ENCODE measurements around the gene CEBPZ. TPM values are rescaled to one million over a fixed set of nuclear protein-coding genes. Genes with fewer than 3 reads are reported as not detected.

The CEBPZ gene
- total and polyA plus RNA-seq, 10 of the 15 experiments (the other 5 are each of a cell fraction or from before 2014, with no cell fraction given) = 29.4 to 89.2 (median 49.5) TPM

DNA sequence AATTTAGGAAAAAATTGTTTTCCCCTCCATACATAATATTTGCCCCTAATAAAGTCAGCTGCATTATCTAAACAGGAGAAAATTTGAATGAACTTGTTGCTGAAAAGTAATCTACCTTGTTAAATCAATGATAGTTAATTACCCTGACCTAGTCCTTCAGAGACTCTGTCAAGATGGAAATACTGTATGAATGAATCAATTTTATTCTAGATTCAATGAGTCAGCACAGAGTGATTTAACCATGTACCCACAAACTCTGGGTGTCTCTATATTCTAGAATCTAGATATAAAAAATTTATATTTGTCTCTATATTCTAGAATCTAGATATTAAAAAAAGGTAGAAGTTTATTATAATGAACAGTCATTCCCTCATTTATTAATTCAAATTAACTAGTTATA lies 36.3 kb upstream of the CEBPZ start:
- BruUV-seq (replicated peaks) = no TSS peak
- no peak overlapping the region for H2AFZ ChIP-seq (ENCODE audit: control insufficient read depth, low read depth, low read length)
- no peaks in the 10 kb centered on the region for H3K27me3 ChIP-seq (replicated peaks in 1 of 2; ENCODE audit: control insufficient read depth in 2 of 2, insufficient read depth in 2 of 2, low read length in 1 of 2)
- no peak overlapping the region for H3K4me2 ChIP-seq (ENCODE audit: control insufficient read depth, insufficient read depth)
- ATAC-seq (no peak), FAIRE-seq (no peak), DNase-seq (ENCODE audit: low read depth, low spot score) (no peak)
- CTCF ChIA-PET = no interaction called here
- no peak for TF ChIP-seq STAT1 (conservative IDR thresholded peaks at IDR 0.05)
- TF ChIP-seq, protein P1, sequence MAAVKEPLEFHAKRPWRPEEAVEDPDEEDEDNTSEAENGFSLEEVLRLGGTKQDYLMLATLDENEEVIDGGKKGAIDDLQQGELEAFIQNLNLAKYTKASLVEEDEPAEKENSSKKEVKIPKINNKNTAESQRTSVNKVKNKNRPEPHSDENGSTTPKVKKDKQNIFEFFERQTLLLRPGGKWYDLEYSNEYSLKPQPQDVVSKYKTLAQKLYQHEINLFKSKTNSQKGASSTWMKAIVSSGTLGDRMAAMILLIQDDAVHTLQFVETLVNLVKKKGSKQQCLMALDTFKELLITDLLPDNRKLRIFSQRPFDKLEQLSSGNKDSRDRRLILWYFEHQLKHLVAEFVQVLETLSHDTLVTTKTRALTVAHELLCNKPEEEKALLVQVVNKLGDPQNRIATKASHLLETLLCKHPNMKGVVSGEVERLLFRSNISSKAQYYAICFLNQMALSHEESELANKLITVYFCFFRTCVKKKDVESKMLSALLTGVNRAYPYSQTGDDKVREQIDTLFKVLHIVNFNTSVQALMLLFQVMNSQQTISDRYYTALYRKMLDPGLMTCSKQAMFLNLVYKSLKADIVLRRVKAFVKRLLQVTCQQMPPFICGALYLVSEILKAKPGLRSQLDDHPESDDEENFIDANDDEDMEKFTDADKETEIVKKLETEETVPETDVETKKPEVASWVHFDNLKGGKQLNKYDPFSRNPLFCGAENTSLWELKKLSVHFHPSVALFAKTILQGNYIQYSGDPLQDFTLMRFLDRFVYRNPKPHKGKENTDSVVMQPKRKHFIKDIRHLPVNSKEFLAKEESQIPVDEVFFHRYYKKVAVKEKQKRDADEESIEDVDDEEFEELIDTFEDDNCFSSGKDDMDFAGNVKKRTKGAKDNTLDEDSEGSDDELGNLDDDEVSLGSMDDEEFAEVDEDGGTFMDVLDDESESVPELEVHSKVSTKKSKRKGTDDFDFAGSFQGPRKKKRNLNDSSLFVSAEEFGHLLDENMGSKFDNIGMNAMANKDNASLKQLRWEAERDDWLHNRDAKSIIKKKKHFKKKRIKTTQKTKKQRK (IDR thresholded peaks at IDR 0.05; ENCODE audit: low read depth, low read length) = no peak
- TF ChIP-seq WRNIP1 (IDR thresholded peaks at IDR 0.05; ENCODE audit: borderline replicate concordance, low read depth, low read length) = no peak
- TF ChIP-seq FOXK2 (IDR thresholded peaks at IDR 0.05) = no peak
- TF ChIP-seq CBX3 (IDR thresholded peaks at IDR 0.05; ENCODE audit: borderline replicate concordance, low read depth) = no peak
- no peak for TF ChIP-seq SUZ12 (IDR thresholded peaks at IDR 0.05; ENCODE audit: unreplicated experiment)
- no peak for TF ChIP-seq EP300 (IDR thresholded peaks at IDR 0.05; ENCODE audit: borderline replicate concordance in 1 of 2, control insufficient read depth in 1 of 2, low read depth in 2 of 2, low read length in 2 of 2)
- TF ChIP-seq KAT2A (conservative IDR thresholded peaks at IDR 0.05; ENCODE audit: control insufficient read depth, low read depth, low read length) = no peak
- no peak for TF ChIP-seq BRCA1 (IDR thresholded peaks at IDR 0.05; ENCODE audit: low read depth, low read length)
- no peak for TF ChIP-seq POLR2A (IDR thresholded peaks at IDR 0.05; ENCODE audit: low read depth, low read length)
- TF ChIP-seq MTA2 (IDR thresholded peaks at IDR 0.05; ENCODE audit: low read depth) = no peak
- TF ChIP-seq CBFB (IDR thresholded peaks at IDR 0.05; ENCODE audit: low read depth) = no peak
- TF ChIP-seq ZNF24 (IDR thresholded peaks at IDR 0.05) = no peak
- TF ChIP-seq ZNF207 (IDR thresholded peaks at IDR 0.05; ENCODE audit: borderline replicate concordance) = no peak
- no peak for TF ChIP-seq SREBF1 (IDR thresholded peaks at IDR 0.05; ENCODE audit: low read length)
- TF ChIP-seq ATF7 (IDR thresholded peaks at IDR 0.05; ENCODE audit: low read depth) = no peak
- H3K9ac ChIP-seq (ENCODE audit: control insufficient read depth, insufficient read depth, low read length) = no peak overlapping the region
- H3K79me2 ChIP-seq (ENCODE audit: control insufficient read depth, insufficient read depth, low read length) = no peaks in the 10 kb centered on the region
- RAD21 ChIA-PET (ENCODE audit: unreplicated experiment) = no interaction called here
- no peaks in the 10 kb centered on the region for H3K9me3 ChIP-seq (replicated peaks; ENCODE audit: control insufficient read depth, insufficient read depth, low read length)
- in situ Hi-C loops (cut with MboI) (no loop called here), intact Hi-C loops (cut with micrococcal nuclease; ENCODE audit: unreplicated experiment) (no loop called here)
- H3K4me1 ChIP-seq (ENCODE audit: control insufficient read depth, insufficient read depth, low read length) = no peaks in the 10 kb centered on the region
- H3K4me3 ChIP-seq = no peak overlapping the region
- POLR2A ChIA-PET = no interaction called here
- H3K36me3 ChIP-seq (ENCODE audit: control insufficient read depth in 2 of 2, insufficient read depth in 2 of 2, low read length in 1 of 2) = peaks cover 0 to 1% of the 10 kb centered on the region in 2 experiments; a peak in 1 of 4 replicates
- SMC1A ChIA-PET (ENCODE audit: uncharacterized antibody, unreplicated experiment) = interaction anchor here (0.9 to 1.6 kb wide), 2 partner anchors 10 to 610 kb away, joined by 3 to 5 read pairs; no protein-coding TSS in a partner anchor
- no peaks in the 10 kb centered on the region for H4K20me1 ChIP-seq (ENCODE audit: control insufficient read depth, insufficient read depth)
- H3K27ac ChIP-seq (ENCODE audit: control insufficient read depth, insufficient read depth) = no peak overlapping the region
